ENCODE results near the gene MRC1. TPM values are rescaled to one million over a fixed set of nuclear protein-coding genes. Genes with fewer than 3 reads are reported as not detected.
A peak's percentile ranks its signal among the peaks of the same experiment; 100 is the strongest.

The MRC1 gene
- 26.7 TPM for total RNA-seq
- long read RNA-seq, partial matches to known transcripts, result 7 of 7 reads
- long read RNA-seq, other reads (novel, unspliced or antisense), result 0 of 7 reads

DNA sequence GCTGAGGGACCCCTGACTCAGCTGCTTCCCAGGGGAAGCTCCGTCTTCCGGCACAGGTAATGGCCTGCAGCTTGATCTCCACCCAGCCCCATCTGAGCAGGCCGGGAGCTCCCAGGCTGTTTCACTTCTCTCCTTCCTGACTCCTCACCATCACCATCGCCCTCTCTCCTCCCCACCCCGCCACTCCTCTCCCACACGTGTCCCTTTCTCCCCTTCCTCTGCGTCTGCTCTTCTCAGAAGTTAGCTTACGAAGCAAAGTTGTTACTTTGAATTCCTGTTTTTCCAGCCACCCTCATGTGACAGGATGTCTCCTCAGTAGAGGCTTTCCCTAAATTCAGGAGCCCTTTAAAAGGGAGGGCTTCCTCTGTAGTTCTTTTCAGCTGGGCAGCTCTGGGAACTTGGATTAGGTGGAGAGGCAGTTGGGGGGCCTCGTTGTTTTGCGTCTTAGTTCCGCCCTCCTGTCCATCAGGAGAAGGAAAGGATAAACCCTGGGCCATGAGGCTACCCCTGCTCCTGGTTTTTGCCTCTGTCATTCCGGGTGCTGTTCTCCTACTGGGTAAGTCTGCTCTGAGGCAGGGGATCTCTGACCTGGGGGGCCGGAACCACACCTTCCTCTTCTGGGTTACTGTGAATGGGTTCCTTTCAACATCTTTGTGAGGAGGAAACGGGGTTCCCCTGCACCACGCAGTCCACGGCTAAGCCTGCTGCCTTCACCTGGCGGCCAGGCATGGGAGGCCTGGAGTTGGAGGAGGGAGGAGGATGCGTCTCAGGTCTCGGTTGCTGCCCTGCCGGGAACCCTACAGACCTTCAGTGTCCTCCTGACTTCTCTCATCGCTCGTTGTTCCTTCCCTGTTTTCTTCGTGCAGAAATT lies at the start of gene MRC1:
Gene MRC1, plus strand, starts transcription at position 378 of the 871 bp plus-strand sequence. Its CDS starts 118 bp downstream, at position 496.
- DNase-seq (peak; percentile 47), ATAC-seq (peak; percentile 83)
- intact Hi-C loops (cut with micrococcal nuclease), result no loop called here

DNA sequence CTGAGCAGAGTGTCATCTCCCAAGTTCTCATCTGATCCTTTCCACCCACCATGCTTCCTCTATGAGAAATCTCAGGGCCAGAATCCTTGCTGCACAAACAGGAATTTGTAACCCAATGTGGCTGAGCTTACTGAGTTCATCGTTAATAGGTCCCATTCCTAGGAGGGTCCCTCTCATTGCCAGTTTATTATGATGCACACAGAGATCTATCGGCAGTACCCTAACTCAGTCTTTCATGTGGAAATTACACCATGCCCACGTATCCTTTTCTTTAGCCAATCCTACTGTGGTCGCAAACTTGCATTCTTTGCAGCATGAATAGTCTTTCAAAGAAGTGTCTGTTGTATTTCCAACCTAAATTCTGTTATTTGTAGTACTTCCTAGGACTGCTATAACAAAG lies 45.0 kb upstream of the MRC1 start:
- intact Hi-C loops (cut with micrococcal nuclease), result no loop called here
- ATAC-seq (no peak), DNase-seq (no peak)

DNA sequence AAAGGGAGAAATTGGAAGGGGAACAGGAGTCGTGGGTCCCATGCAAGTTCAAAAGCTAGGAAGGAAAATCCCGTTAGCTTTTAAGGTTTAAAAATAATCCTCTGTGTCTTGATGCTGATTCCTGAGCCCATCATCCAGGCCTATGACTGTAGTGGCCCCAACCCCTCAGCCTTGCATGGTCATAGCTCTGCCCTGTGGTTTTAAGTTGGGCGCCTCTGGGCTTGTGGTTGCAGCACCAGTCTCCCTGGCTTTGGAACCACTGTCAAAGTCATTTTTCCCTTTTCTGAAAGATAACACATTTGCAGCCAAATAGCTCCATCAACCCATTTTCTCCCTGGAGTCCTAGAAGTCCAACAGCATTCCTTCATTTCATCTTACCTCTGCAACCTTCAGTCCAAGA lies 43.5 kb upstream of the MRC1 start:
- no peak for DNase-seq
- intact Hi-C loops (cut with micrococcal nuclease), result no loop called here
- ATAC-seq, result no peak

DNA sequence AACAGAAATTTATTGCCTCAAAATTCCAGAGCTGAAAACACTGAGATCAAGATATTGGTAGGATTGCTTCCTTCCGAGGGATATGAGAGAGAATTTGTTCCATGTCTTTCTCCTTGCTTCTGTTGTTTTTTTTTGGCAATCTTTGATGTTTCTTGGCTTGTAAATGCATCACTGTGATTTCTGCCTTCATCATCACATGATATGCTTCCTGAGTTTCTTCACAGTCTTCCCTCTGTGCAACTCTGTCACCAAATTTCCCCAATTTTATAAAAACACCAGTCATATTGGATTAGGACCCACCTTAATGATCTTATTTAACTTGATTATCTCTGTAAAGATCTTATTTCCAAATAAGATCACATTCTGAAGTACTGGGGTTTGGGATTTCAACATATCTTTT lies 42.4 kb upstream of the MRC1 start:
- no peak for ATAC-seq
- intact Hi-C loops (cut with micrococcal nuclease), result no loop called here
- DNase-seq, result no peak

DNA sequence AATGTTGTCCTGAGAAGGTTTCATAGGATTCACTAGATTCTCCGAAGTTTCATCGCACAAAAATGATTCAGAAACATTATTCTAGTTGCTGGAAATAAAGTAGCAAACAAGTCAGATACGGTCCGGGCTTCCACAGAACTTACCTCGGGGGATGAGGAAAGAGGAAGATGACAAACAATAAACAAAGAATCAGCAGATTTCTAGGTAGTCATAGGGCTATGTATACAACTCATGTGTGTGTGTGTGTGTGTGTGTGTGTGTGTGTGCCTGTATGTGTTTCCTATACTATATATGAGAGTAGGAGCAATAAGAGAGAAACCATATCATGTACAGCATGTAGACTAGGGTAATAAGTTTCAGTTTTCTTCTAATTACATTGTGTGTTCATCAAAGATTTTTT lies 40.7 kb upstream of the MRC1 start:
- ATAC-seq (no peak), DNase-seq (no peak)
- intact Hi-C loops (cut with micrococcal nuclease), result no loop called here

DNA sequence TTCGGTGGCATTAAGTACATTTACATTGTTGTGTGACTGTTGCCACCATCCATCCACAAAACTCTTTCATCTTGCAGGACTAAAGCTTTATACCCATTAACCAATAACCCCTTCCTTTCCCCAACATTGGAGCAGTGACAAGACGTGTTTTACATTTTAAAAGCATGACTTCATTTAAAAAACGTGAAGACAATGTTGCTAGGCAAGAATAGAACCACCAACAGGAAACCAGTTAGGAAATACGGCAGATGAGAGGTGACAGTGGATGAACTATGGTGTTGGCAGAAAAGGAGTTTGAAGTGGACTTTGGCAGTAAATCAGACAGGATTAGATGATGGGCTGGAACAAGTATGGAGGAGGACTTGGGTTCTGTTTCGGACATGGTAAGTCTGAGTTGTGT lies 40.2 kb upstream of the MRC1 start:
- intact Hi-C loops (cut with micrococcal nuclease), result no loop called here
- DNase-seq (no peak), ATAC-seq (no peak)

DNA sequence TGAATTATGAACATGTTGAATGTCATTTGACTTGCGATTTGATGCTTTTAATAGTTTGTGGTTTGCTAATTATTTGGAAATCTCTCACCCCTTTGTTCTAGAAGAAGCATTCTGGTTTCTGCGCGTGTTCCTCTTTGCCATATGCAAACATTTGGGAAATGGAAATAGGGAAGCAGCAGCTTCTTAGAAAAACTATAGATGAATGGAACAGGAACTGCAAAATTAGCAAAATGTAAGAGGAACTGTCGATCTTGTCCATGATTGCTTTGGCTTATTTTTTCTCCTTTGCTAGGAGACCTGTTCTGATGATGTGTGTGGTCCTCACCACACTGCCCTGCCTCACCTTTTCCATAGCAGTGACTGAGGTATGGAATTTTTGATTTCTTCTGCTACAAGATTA lies 38.1 kb upstream of the MRC1 start:
- ATAC-seq, result no peak
- intact Hi-C loops (cut with micrococcal nuclease), result no loop called here
- DNase-seq, result no peak

DNA sequence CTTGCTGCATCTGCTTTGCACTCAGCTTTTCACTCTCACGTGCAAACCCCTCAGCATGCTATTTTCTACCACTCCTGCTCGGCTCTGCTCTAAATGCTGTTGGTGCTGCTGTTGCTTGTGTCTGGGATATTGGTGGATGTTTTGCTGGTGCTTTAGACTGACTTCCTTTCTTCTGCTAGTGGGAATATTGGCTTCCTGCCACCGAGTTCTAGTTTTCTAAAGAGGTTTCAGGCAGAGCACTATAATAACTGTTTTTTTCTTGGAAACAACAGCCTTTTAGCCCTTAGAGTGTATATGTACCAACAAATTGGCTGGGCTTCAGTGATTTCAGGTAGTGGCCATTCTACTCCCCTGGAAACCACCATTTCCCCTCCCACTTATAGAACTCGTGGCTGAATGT lies 29.4 kb upstream of the MRC1 start:
- DNase-seq (no peak), ATAC-seq (no peak)
- intact Hi-C loops (cut with micrococcal nuclease), result no loop called here

DNA sequence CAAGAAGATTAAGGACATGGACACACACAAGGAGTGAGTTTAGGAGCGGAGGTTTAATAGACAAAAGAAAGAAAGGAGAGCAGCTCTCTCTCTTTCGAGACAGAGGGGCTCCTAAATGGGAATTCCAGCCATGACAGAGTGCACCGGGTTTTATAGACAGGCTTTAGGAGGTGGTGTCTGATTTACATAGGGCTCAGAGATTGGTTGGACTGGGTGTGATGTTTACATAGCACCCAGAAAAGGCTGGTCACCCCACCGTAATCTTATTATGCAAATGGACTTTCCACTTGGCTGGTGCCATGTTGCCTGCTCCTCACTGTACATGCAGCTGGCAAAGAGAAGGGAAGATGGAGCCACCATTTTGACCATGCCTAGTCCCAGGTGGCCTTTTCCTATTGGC lies 28.4 kb upstream of the MRC1 start:
- ATAC-seq, result no peak
- intact Hi-C loops (cut with micrococcal nuclease), result no loop called here
- DNase-seq, result no peak

DNA sequence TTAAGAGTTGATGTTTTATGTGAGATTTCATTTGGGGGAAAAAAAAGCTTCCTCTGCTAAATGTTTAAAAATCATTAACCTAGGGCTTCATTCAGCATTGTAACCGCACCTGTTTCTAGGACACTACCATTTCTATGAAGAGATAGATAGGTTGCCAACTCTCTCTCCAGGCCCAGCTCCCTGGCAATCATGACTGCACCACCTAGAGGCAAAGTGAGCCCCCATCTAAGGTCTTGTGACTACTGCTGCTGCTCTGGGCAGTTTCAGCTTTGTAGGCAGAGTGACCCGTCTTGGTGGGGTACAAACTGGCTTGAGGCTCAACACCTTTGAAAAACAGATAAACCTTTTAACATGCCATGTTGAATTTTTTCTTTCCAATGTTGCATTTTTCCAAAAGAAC lies 27.3 kb upstream of the MRC1 start:
- intact Hi-C loops (cut with micrococcal nuclease), result no loop called here
- ATAC-seq (peak; percentile 50), DNase-seq (no peak)

DNA sequence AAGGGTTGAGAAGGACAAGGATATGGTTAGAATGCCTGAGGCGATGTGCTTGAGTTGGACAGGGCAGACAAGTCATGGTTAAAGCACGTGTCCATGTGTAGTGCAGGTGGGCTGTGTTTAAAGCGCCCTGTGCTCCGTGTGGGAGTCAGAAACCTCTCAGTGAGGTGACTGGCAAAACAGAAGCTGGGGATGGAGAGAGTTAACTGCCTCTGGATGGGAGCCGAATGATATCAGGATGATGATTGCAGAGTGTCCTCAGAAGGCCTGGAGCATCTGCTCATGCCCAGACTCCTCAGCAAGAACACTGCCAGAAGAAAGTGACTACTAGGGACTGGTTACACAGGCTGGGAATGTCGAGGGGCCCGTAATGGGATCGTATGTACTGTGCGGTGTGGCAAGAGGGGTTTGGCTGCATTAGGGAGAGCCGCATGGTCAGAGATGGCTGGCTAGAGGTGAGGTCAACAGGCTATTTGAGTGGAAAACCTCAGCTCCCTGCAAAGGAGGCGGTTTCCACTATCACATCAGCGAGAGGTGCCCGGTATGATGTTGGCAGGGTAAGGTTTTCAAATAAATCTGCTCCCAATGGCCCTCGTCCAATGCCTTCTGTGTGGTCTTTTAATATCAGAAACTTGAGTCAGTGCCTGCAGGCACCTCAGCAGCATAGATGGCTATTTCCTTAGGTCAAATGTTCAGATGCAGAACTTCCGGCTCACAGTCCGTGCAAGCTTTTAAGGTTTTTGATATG lies 26.1 kb upstream of the MRC1 start:
- ATAC-seq (peak; percentile 62), DNase-seq (no peak)
- intact Hi-C loops (cut with micrococcal nuclease), result no loop called here

DNA sequence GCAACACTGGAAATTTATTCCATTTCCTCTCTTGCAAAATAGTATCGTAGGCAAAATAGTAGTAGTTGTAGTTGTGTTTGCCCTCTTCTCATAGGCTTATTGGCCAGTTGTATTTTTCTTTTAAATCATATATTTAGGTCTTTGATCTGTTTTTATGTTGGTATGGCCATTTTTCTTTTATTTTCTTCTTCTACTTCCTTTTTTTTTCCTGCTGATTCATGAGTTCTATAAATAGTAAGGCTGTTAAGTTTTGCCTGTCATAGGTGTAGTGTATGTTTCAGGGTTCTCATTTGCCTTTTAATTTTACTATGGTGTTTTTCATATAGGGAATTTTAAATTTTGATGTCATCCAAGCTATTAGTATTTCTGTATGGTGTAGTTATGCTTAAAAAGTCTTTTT lies 25.4 kb upstream of the MRC1 start:
- DNase-seq (no peak), ATAC-seq (no peak)
- intact Hi-C loops (cut with micrococcal nuclease), result no loop called here

DNA sequence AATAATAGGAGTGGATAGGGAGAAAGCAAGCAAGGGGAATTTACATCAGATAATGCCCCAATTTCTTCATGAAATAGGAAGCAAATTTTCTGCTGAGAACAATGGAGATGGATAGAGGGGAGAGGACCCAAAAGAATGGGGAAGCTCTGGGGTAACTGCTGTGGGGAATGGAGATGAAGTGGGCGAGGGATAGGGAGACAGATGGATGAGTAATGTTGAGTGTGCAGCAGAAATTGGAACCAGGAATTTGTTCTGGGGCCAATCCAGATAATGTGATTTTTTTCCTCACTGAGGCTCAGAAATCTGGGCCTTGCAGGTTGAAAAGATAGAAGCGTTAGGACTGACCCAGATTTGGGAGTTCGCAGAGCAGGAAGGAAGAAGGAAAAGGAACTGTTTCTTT lies 24.5 kb upstream of the MRC1 start:
- peak; percentile 43 for ATAC-seq
- intact Hi-C loops (cut with micrococcal nuclease), result no loop called here

DNA sequence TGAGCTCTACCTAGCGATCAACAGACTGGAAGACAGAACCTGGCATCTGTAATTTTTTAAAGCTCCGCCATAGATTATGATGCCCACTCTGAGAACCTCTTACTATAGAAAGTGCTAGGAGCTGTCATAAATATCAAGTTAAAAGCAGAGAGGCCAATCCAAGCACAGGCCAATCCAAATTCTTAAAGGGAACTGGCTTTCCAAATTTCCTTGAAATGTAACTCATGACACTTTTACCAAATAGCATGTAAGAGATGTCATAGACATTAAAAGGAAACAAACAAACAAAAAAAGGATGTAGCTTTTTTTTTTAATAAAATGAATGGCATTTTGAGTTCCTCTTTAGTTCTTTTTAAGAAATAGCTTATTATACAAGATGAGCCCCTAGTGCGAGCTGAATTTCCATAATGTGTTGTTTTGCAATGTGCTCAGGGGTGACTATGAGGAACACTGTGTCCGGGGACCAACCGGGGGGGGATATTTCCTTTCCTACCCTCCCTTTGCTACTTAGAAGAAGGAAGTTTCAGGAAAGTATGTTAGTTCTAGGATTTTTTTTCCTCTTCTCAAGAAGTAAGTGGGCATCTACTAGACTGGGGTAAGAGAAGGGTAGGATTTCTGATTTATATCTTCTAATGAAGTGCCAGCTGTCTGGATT lies 23.7 kb upstream of the MRC1 start:
- ATAC-seq, result peak; percentile 74
- intact Hi-C loops (cut with micrococcal nuclease), result no loop called here

More for the DNA sequence above, 24.5 kb upstream of the MRC1 start:
- no peak for DNase-seq

DNA sequence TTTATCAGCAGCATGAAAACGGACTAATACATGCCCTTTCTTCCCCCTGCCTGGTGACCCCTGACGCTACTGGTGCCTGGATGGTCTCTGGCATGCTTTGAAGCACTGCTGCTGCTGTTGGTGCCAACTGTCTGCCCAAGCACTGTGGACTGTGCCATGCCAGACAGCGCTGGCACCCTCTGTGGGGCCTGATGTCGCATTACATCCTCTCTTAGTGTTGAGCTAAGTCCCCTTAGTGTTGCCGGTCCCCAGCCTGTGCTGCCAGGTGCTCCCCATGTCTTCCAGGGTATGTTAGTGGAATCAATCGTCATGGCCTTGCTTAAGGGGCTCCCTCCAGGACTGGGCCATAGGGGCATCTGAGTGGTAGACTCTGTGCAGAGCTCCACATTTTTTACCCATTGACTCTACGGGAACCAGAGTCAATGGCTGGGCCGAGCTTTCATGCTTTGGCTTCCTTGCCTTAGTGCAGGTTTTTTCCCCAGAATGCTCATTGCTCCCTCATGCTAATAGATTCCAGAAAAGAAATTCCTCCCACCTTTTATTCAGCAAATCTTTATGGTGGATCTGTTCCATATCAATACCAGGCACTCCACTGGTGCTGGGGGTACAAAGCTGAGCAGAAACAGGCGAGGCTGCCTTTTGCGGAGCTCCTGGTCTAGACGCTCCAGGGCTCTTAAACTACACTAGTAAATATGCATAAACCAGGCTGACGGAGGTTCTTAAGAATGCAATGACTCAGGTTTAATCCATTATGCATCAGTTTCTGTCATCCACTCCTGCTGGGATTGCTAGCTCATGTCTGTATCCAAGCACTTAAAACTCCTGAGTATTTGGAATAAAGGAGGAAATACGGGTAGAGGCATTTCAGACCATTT lies 21.8 kb upstream of the MRC1 start:
- intact Hi-C loops (cut with micrococcal nuclease), result no loop called here
- no peak for DNase-seq
- no peak for ATAC-seq

More for the DNA sequence above, 23.7 kb upstream of the MRC1 start:
- DNase-seq, result no peak

DNA sequence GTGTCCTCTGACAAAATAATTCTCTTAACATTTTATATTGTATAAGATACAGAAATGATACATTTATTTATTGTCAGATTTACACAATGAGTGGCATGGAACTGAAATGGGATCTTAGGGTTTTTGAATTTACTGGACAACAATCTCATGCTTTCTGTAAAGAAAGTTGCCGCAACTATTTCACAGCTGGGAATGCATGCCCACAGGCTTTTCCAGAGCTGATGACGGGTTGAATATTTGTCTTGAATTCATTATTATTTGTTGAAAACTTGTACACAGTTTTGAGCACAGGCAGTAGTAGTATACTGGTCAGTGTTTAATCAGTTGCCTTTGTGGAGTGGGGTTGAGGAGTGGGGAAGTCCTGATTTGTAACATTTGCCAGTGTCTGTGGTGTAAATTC lies 20.5 kb upstream of the MRC1 start:
- DNase-seq, result no peak
- ATAC-seq, result no peak
- intact Hi-C loops (cut with micrococcal nuclease), result no loop called here

DNA sequence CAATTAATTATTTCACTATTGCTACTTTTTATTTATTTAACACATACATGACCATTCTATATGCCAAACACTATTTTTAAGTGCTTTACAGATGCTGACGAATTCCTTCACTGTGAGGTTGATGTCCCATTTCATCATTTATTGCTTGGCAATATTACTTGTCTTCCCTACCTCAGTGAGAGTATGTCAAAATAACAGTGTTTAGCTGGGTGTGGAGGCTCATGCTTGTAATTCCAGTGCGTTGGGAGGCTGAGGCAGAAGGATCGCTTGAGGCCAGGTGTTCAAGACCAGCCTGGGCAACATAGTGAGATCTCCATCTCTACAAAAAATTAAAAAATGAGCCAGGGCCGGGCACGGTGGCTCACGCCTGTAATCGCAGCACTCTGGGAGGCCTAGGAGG lies 19.8 kb upstream of the MRC1 start:
- ATAC-seq (no peak), DNase-seq (no peak)
- intact Hi-C loops (cut with micrococcal nuclease), result no loop called here

DNA sequence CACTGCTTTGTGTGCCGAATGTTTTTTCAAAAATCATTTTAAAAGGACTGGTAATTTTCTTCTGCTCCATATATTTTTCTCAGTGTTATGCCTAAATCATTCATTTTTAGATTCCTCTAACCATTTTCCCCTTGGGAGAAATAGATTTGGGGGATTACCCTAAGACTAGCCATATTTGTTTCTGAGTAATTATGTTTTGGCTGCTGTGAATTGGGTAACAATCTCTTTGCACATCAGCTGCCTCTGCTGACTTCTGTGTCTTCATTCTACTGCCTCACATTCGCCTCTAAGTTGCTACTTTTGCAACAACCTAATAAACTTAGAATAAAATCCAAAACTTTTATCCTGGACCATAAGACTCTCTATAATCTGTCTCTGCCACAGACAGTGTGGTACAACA lies 18.5 kb upstream of the MRC1 start:
- intact Hi-C loops (cut with micrococcal nuclease), result no loop called here
- no peak for ATAC-seq
- no peak for DNase-seq

DNA sequence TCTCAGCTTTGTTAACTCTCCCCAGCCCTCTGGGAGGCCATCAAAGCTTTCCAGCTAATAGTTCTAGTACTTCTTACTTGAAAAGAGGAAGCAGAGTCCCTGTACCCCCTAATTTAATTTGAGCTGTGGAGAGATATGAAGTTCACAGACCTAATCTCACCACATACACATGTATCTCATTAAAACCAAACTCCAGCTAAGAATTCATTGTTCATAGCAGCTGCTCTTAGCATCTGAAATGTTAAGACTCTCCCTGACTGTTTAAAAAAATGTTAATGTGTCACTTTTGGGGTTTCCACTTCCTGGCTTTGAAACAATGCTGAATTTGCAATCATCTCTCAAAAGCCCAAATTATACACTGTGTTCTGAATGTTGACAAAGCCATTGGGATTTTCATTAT lies 16.2 kb upstream of the MRC1 start:
- ATAC-seq, result no peak
- DNase-seq, result no peak
- intact Hi-C loops (cut with micrococcal nuclease), result no loop called here

Data from left ventricle myocardium superior (tissue), 1 donor.